Activated B cell treated with CpG ODN at 0.5 μM for 24 hours (primary cell): ENCODE data around the gene ICOSLG. TPM values are rescaled to one million over a fixed set of nuclear protein-coding genes. Genes with fewer than 3 reads are reported as not detected.
"Not testable (repeated sequence)": the region's sequence is repeated elsewhere in the genome, so short reads cannot be mapped to it uniquely, and the experiment has no call there.

Experiments
- ATAC-seq: fragments of 200-7000 bp; cut with Tn5 transposase; one replicate; pipeline ENCODE4 v1.10.0; 2021; ENCODE audit warnings: low read depth, mild to moderate bottlenecking, moderate library complexity
- CTCF ChIA-PET: fragments of 350-600 bp; sonication (Branson Sonifier 250); formaldehyde crosslinking; loops from one replicate; lab custom pipeline; 2021; ENCODE audit warnings: antibody characterized with exemption; lab: Charles Lee
- POLR2A ChIA-PET: fragments of 350-600 bp; sonication (Branson Sonifier 250); formaldehyde crosslinking; loops from one replicate; lab custom pipeline; 2021; ENCODE audit warnings: antibody characterized with exemption; lab: Charles Lee
- DNase-seq: peaks from one replicate; pipeline ENCODE4 v3.0.0; 2022
- H3K27ac Mint-ChIP-seq: one replicate; pipeline ENCODE4 v1.8.0; 2020; ENCODE audit warnings: mixed read lengths
- H3K27me3 Mint-ChIP-seq: one replicate; pipeline ENCODE4 v1.8.0; 2021; ENCODE audit warnings: mixed read lengths
- H3K36me3 Mint-ChIP-seq: one replicate; pipeline ENCODE4 v1.8.0; 2021; ENCODE audit warnings: low read depth, mixed read lengths
- H3K4me1 Mint-ChIP-seq: one replicate; pipeline ENCODE4 v1.8.0; 2021; ENCODE audit warnings: mixed read lengths
- H3K4me3 Mint-ChIP-seq: one replicate; pipeline ENCODE4 v1.8.0; 2020; ENCODE audit warnings: mild to moderate bottlenecking, mixed read lengths
- H3K9me3 Mint-ChIP-seq: one replicate; pipeline ENCODE4 v1.8.0; 2020; ENCODE audit warnings: mixed read lengths
- intact Hi-C: fragments of 100-400 bp; cut with micrococcal nuclease; formaldehyde crosslinking; loops from one replicate; pipeline ENCODE4 v1.15.1; 2024
- total RNA-seq: library from RNA; stranded (reverse); gene quantifications from 2 replicates; pipeline ENCODE4 v1.2.3, GENCODE V29; 2022

ICOSLG gene
- total RNA-seq, 1 donor from 2014 or later: 40.9 TPM

GRCh38 chr21:44241281-44241680 lies 538 bp upstream of the ICOSLG start:
- ATAC-seq: peak; percentile 38
- H3K27ac Mint-ChIP-seq, H3K27me3 Mint-ChIP-seq, CTCF ChIA-PET, H3K36me3 Mint-ChIP-seq, intact Hi-C loops, H3K4me1 Mint-ChIP-seq, DNase-seq, H3K9me3 Mint-ChIP-seq, H3K4me3 Mint-ChIP-seq, POLR2A ChIA-PET: not testable (repeated sequence)

- H3K36me3 Mint-ChIP-seq, CTCF ChIA-PET, intact Hi-C loops, DNase-seq, H3K27ac Mint-ChIP-seq, H3K4me3 Mint-ChIP-seq, H3K4me1 Mint-ChIP-seq, POLR2A ChIA-PET, ATAC-seq, H3K27me3 Mint-ChIP-seq, H3K9me3 Mint-ChIP-seq: not testable (repeated sequence)
These were observed 390 bp downstream of the ICOSLG start for GRCh38 chr21:44240353-44240752.

- POLR2A ChIA-PET, intact Hi-C loops, H3K4me1 Mint-ChIP-seq, H3K4me3 Mint-ChIP-seq, H3K36me3 Mint-ChIP-seq, ATAC-seq, CTCF ChIA-PET, DNase-seq, H3K27ac Mint-ChIP-seq, H3K27me3 Mint-ChIP-seq, H3K9me3 Mint-ChIP-seq: not testable (repeated sequence)
These were observed 11.2 kb downstream of the ICOSLG start for GRCh38 chr21:44229561-44229960.

GRCh38 chr21:44228109-44228508 lies 12.6 kb downstream of the ICOSLG start:
- DNase-seq, H3K27ac Mint-ChIP-seq, CTCF ChIA-PET, H3K27me3 Mint-ChIP-seq, H3K9me3 Mint-ChIP-seq, POLR2A ChIA-PET, H3K36me3 Mint-ChIP-seq, H3K4me3 Mint-ChIP-seq, ATAC-seq, H3K4me1 Mint-ChIP-seq, intact Hi-C loops: not testable (repeated sequence)

GRCh38 chr21:44227614-44228013 lies 13.1 kb downstream of the ICOSLG start:
- H3K9me3 Mint-ChIP-seq, ATAC-seq, H3K36me3 Mint-ChIP-seq, H3K27me3 Mint-ChIP-seq, DNase-seq, POLR2A ChIA-PET, H3K4me3 Mint-ChIP-seq, intact Hi-C loops, CTCF ChIA-PET, H3K4me1 Mint-ChIP-seq, H3K27ac Mint-ChIP-seq: not testable (repeated sequence)

- ATAC-seq, H3K36me3 Mint-ChIP-seq, POLR2A ChIA-PET, H3K4me1 Mint-ChIP-seq, H3K27ac Mint-ChIP-seq, H3K4me3 Mint-ChIP-seq, H3K9me3 Mint-ChIP-seq, intact Hi-C loops, DNase-seq, H3K27me3 Mint-ChIP-seq, CTCF ChIA-PET: not testable (repeated sequence)
These were observed 15.1 kb downstream of the ICOSLG start for GRCh38 chr21:44225605-44226004.

GRCh38 chr21:44223334-44223733 lies 17.4 kb downstream of the ICOSLG start:
- CTCF ChIA-PET, intact Hi-C loops, H3K27me3 Mint-ChIP-seq, DNase-seq, H3K27ac Mint-ChIP-seq, H3K4me3 Mint-ChIP-seq, H3K9me3 Mint-ChIP-seq, H3K36me3 Mint-ChIP-seq, POLR2A ChIA-PET, H3K4me1 Mint-ChIP-seq: not testable (repeated sequence)
- peak; percentile 13 for ATAC-seq

- ATAC-seq: peak; percentile 51
- H3K36me3 Mint-ChIP-seq, H3K4me3 Mint-ChIP-seq, H3K27ac Mint-ChIP-seq, H3K9me3 Mint-ChIP-seq, DNase-seq, H3K4me1 Mint-ChIP-seq, H3K27me3 Mint-ChIP-seq, POLR2A ChIA-PET, CTCF ChIA-PET, intact Hi-C loops: not testable (repeated sequence)
These were observed 20.1 kb downstream of the ICOSLG start for GRCh38 chr21:44220674-44221073.

- H3K4me3 Mint-ChIP-seq, H3K4me1 Mint-ChIP-seq, DNase-seq, H3K27ac Mint-ChIP-seq, H3K36me3 Mint-ChIP-seq, H3K27me3 Mint-ChIP-seq, POLR2A ChIA-PET, intact Hi-C loops, H3K9me3 Mint-ChIP-seq, CTCF ChIA-PET: not testable (repeated sequence)
- peak; percentile 32 for ATAC-seq
These were observed 22.3 kb downstream of the ICOSLG start for GRCh38 chr21:44218461-44218860.

- CTCF ChIA-PET, DNase-seq, POLR2A ChIA-PET, H3K36me3 Mint-ChIP-seq, ATAC-seq, H3K4me1 Mint-ChIP-seq, H3K9me3 Mint-ChIP-seq, intact Hi-C loops, H3K27me3 Mint-ChIP-seq: not testable (repeated sequence)
- H3K27ac Mint-ChIP-seq: peak overlapping the region; percentile 19
- peak overlapping the region; percentile 26 for H3K4me3 Mint-ChIP-seq
These were observed 28.8 kb downstream of the ICOSLG start for GRCh38 chr21:44211978-44212377.

GRCh38 chr21:44211574-44211973 lies 29.2 kb downstream of the ICOSLG start:
- H3K27ac Mint-ChIP-seq, CTCF ChIA-PET, H3K9me3 Mint-ChIP-seq, H3K4me3 Mint-ChIP-seq, H3K27me3 Mint-ChIP-seq, POLR2A ChIA-PET, H3K36me3 Mint-ChIP-seq, H3K4me1 Mint-ChIP-seq, ATAC-seq, intact Hi-C loops, DNase-seq: not testable (repeated sequence)

- POLR2A ChIA-PET, H3K27ac Mint-ChIP-seq, H3K9me3 Mint-ChIP-seq, H3K4me1 Mint-ChIP-seq, H3K4me3 Mint-ChIP-seq, intact Hi-C loops, H3K36me3 Mint-ChIP-seq, CTCF ChIA-PET, H3K27me3 Mint-ChIP-seq: not testable (repeated sequence)
- ATAC-seq (peak; percentile 26), DNase-seq (peak; percentile 23)
These were observed 32.7 kb downstream of the ICOSLG start for GRCh38 chr21:44207860-44208646.
